ENCODE results near the gene RNF26. TPM values are rescaled to one million over a fixed set of nuclear protein-coding genes. Genes with fewer than 3 reads are reported as not detected.

The RNF26 gene
- total and polyA plus RNA-seq, 10 of the 15 experiments (the other 5 are each of a cell fraction or from before 2014, with no cell fraction given), result 2.8 to 54.5 (median 17.7) TPM

DNA sequence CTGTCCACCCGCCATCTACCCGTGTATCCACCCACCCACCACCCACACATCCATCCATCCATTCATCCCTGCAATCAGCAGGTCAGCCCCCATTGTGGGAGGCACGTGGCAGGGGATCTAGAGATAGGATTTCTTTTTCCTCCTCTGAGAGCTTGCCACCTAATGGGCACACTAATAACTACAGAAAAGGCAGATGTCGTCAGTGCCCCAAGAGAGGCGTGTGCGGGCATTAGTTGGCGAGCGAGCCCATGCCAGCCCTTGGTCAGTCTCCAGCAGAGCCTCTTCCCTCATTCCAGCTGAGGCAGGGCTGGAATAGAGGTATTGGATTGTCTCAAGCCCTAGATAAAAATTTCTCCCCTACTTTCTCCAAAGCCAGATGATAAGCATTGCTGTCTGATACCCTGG lies 37.5 kb downstream of the RNF26 start:
- WGBS (ENCODE audit: insufficient coverage, insufficient replicate concordance, low lambda C conversion rate, missing lambda C conversion rate), result 8% methylated on average over 8 of the region's 8 CpGs
- FAIRE-seq (no peak), DNase-seq (ENCODE audit: low read depth, low spot score) (no peak), ATAC-seq (peak; percentile 66)
- no peak overlapping the region for H3K27ac ChIP-seq (ENCODE audit: control insufficient read depth, insufficient read depth)
- H2AFZ ChIP-seq (ENCODE audit: control insufficient read depth, low read depth, low read length), result no peak overlapping the region
- H3K4me3 ChIP-seq, result no peak overlapping the region
- no peaks in the 10 kb centered on the region for H4K20me1 ChIP-seq (ENCODE audit: control insufficient read depth, insufficient read depth)
- ChIA-PET CTCF (interaction anchor here (1.0 to 17.9 kb wide), 5 partner anchors 10 to 103 kb away, joined by 4 to 183 read pairs (median 12); partner anchors contain the start of gene USP2), SMC1A (ENCODE audit: uncharacterized antibody, unreplicated experiment) (interaction anchor here (0.7 to 5.5 kb wide), 3 partner anchors 11 to 18 kb away, joined by 3 to 31 read pairs (median 3); no protein-coding TSS in a partner anchor), POLR2A (interaction anchor here (1.6 kb wide), 1 partner anchor 16 kb away, joined by 6 read pairs; no protein-coding TSS in a partner anchor), RAD21 (ENCODE audit: unreplicated experiment) (interaction anchor here (1.4 kb wide), 1 partner anchor 18 kb away, joined by 5 read pairs; no protein-coding TSS in a partner anchor)
- no peak overlapping the region for H3K9ac ChIP-seq (ENCODE audit: control insufficient read depth, insufficient read depth, low read length)
- BruUV-seq (replicated peaks), result no TSS peak
- no peak for TF ChIP-seq ZNF384 (IDR thresholded peaks at IDR 0.05; ENCODE audit: borderline replicate concordance, low read depth, low read length)
- TF ChIP-seq CREM (IDR thresholded peaks at IDR 0.05; ENCODE audit: low read depth), result no peak
- TF ChIP-seq, protein P1, sequence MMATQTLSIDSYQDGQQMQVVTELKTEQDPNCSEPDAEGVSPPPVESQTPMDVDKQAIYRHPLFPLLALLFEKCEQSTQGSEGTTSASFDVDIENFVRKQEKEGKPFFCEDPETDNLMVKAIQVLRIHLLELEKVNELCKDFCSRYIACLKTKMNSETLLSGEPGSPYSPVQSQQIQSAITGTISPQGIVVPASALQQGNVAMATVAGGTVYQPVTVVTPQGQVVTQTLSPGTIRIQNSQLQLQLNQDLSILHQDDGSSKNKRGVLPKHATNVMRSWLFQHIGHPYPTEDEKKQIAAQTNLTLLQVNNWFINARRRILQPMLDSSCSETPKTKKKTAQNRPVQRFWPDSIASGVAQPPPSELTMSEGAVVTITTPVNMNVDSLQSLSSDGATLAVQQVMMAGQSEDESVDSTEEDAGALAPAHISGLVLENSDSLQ (IDR thresholded peaks at IDR 0.05), result no peak
- TF ChIP-seq, protein P2, sequence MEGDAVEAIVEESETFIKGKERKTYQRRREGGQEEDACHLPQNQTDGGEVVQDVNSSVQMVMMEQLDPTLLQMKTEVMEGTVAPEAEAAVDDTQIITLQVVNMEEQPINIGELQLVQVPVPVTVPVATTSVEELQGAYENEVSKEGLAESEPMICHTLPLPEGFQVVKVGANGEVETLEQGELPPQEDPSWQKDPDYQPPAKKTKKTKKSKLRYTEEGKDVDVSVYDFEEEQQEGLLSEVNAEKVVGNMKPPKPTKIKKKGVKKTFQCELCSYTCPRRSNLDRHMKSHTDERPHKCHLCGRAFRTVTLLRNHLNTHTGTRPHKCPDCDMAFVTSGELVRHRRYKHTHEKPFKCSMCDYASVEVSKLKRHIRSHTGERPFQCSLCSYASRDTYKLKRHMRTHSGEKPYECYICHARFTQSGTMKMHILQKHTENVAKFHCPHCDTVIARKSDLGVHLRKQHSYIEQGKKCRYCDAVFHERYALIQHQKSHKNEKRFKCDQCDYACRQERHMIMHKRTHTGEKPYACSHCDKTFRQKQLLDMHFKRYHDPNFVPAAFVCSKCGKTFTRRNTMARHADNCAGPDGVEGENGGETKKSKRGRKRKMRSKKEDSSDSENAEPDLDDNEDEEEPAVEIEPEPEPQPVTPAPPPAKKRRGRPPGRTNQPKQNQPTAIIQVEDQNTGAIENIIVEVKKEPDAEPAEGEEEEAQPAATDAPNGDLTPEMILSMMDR (IDR thresholded peaks at IDR 0.05 in 2 of 3, conservative IDR thresholded peaks at IDR 0.05 in 1 of 3; ENCODE audit: control insufficient read depth in 2 of 3, extremely low read depth in 1 of 3, insufficient read depth in 1 of 3, low read depth in 3 of 3, low read length in 3 of 3), result peak; percentile 13 to 22 (median 14); a peak in 3 of 6 replicates
- no peak for TF ChIP-seq MTA2 (IDR thresholded peaks at IDR 0.05; ENCODE audit: low read depth)
- TF ChIP-seq BHLHE40 (IDR thresholded peaks at IDR 0.05; ENCODE audit: borderline replicate concordance in 1 of 2, low read depth in 2 of 2, low read length in 1 of 2), result peak in 1 of 2 experiments; percentile 44; a peak in 1 of 4 replicates
- TF ChIP-seq BCL11A (IDR thresholded peaks at IDR 0.05; ENCODE audit: low read depth, low read length), result no peak
- no peaks in the 10 kb centered on the region for H3K79me2 ChIP-seq (ENCODE audit: control insufficient read depth, insufficient read depth, low read length)
- H3K27me3 ChIP-seq (replicated peaks in 1 of 2; ENCODE audit: control insufficient read depth in 2 of 2, insufficient read depth in 2 of 2, low read length in 1 of 2), result 0 out of 4 replicates have a peak, but pooled peaks cover 0 to 1% of the 10 kb centered on the region in 2 experiments
- H3K9me3 ChIP-seq (replicated peaks; ENCODE audit: control insufficient read depth, insufficient read depth, low read length), result no peaks in the 10 kb centered on the region
- intact Hi-C loops (cut with micrococcal nuclease; ENCODE audit: unreplicated experiment) (no loop called here), in situ Hi-C loops (cut with MboI) (no loop called here)
- H3K4me2 ChIP-seq (ENCODE audit: control insufficient read depth, insufficient read depth), result no peak overlapping the region
- no peaks in the 10 kb centered on the region for H3K36me3 ChIP-seq (ENCODE audit: control insufficient read depth in 2 of 2, insufficient read depth in 2 of 2, low read length in 1 of 2)
- no peaks in the 10 kb centered on the region for H3K4me1 ChIP-seq (ENCODE audit: control insufficient read depth, insufficient read depth, low read length)
